IMR-90 (cell line): ENCODE data around the gene ACAD9. TPM values are rescaled to one million over a fixed set of nuclear protein-coding genes. Genes with fewer than 3 reads are reported as not detected.

Source experiments
- ATAC-seq: fragments of 200-7000 bp; cut with Tn5 transposase; 2 replicates; pipeline ENCODE4 v1.9.1; 2020; ENCODE audit warnings: low read depth, mild to moderate bottlenecking, moderate library complexity
- BruUV-seq: library from RNA; stranded (reverse); fragments of 400-500 nt; replicated peaks from 2 replicates; lab custom pipeline; 2021; lab: Mats Ljungman, UMichigan
- CTCF ChIA-PET: fragments of 300-600 bp; formaldehyde crosslinking; extraction: SDS; loops from one replicate; lab custom pipeline; 2021; ENCODE audit warnings: antibody characterized with exemption; lab: Yijun Ruan, JAX
- POLR2A ChIA-PET: fragments of 300-600 bp; sonication (Branson Sonifier 250); formaldehyde crosslinking; loops from one replicate; lab custom pipeline; 2022; ENCODE audit warnings: antibody characterized with exemption; ENCODE audit not compliant: unreplicated experiment; lab: Charles Lee
- DNase-seq: peaks from one replicate; pipeline ENCODE4 v3.0.0; 2013
- H2AFZ ChIP-seq: replicated peaks from 2 replicates; pipeline ENCODE3; 2013; ENCODE audit warnings: low read length, mild to moderate bottlenecking; ENCODE audit not compliant: poor library complexity
- H2AK5ac ChIP-seq: 2 replicates; pipeline ENCODE4 v1.6.1; 2013; ENCODE audit warnings: low read depth, low read length, inconsistent platforms
- H2AK9ac ChIP-seq: replicated peaks from 2 replicates; pipeline ENCODE3; 2013; ENCODE audit warnings: mild to moderate bottlenecking, low read depth, low read length, moderate library complexity; ENCODE audit not compliant: poor library complexity
- H2BK120ac ChIP-seq: 2 replicates; pipeline ENCODE4 v1.6.1; 2013; ENCODE audit warnings: low read depth, low read length, inconsistent platforms
- H2BK15ac ChIP-seq: 3 replicates; pipeline ENCODE4 v1.6.1; 2013; ENCODE audit warnings: low read depth, low read length, inconsistent platforms
- H2BK20ac ChIP-seq: 2 replicates; pipeline ENCODE4 v1.6.1; 2013; ENCODE audit warnings: low read depth, mild to moderate bottlenecking, inconsistent platforms, low read length, moderate library complexity
- H2BK5ac ChIP-seq: 2 replicates; pipeline ENCODE4 v1.6.1; 2013; ENCODE audit warnings: mild to moderate bottlenecking, low read depth, low read length, inconsistent platforms; ENCODE audit not compliant: poor library complexity, severe bottlenecking
- H3K14ac ChIP-seq: replicated peaks from 2 replicates; pipeline ENCODE4 v1.6.1; 2013; ENCODE audit warnings: low read depth, low read length, inconsistent platforms
- H3K18ac ChIP-seq: 2 replicates; pipeline ENCODE4 v1.6.1; 2013; ENCODE audit warnings: low read depth, low read length, control low read depth
- H3K23ac ChIP-seq: 2 replicates; pipeline ENCODE4 v1.6.1; 2013; ENCODE audit warnings: low read depth, low read length, inconsistent platforms
- H3K27ac ChIP-seq: 2 replicates; pipeline ENCODE4 v1.5.1; 2013; ENCODE audit warnings: mild to moderate bottlenecking, control low read depth, low read length; ENCODE audit not compliant: insufficient read depth
- H3K27me3 ChIP-seq: 2 replicates; pipeline ENCODE4 v1.6.1; 2013; ENCODE audit warnings: low read length; ENCODE audit not compliant: control insufficient read depth, insufficient read depth
- H3K36me3 ChIP-seq: 2 replicates; pipeline ENCODE4 v1.6.1; 2013; ENCODE audit warnings: low read length, mixed read lengths; ENCODE audit not compliant: control insufficient read depth, insufficient read depth
- H3K4ac ChIP-seq: 2 replicates; pipeline ENCODE4 v1.6.1; 2013; ENCODE audit warnings: low read depth, low read length, inconsistent platforms
- H3K4me1 ChIP-seq: 2 replicates; pipeline ENCODE4 v1.6.1; 2013; ENCODE audit warnings: low read length, mixed read lengths; ENCODE audit not compliant: control insufficient read depth, insufficient read depth
- H3K4me2 ChIP-seq: 2 replicates; pipeline ENCODE4 v1.6.1; 2013; ENCODE audit warnings: low read depth, mild to moderate bottlenecking, control low read depth, low read length, moderate library complexity
- H3K4me3 ChIP-seq: 2 replicates; pipeline ENCODE4 v1.5.1; 2013; ENCODE audit warnings: low read depth, mild to moderate bottlenecking, control low read depth, low read length, moderate library complexity; ENCODE audit not compliant: insufficient read depth
- H3K56ac ChIP-seq: 2 replicates; pipeline ENCODE4 v1.6.1; 2013; ENCODE audit warnings: low read length, inconsistent platforms; ENCODE audit not compliant: insufficient read depth; ENCODE audit errors: extremely low read depth
- H3K79me1 ChIP-seq, 2 experiments: 2 replicates each; pipeline ENCODE4 v1.6.1; 2013; ENCODE audit warnings: low read length in 2 of 2, inconsistent platforms in 1 of 2, low read depth in 1 of 2
- H3K9ac ChIP-seq: 2 replicates; pipeline ENCODE4 v1.6.1; 2013; ENCODE audit warnings: low read depth, low read length, control low read depth
- H3K9me1 ChIP-seq: 2 replicates; pipeline ENCODE4 v1.6.1; 2013; ENCODE audit warnings: low read length, inconsistent platforms; ENCODE audit not compliant: insufficient read depth
- H3K9me3 ChIP-seq: 2 replicates; pipeline ENCODE4 v1.6.1; 2013; ENCODE audit warnings: low read length; ENCODE audit not compliant: control insufficient read depth, insufficient read depth
- H4K20me1 ChIP-seq: 2 replicates; pipeline ENCODE4 v1.6.1; 2013; ENCODE audit warnings: low read length, inconsistent platforms; ENCODE audit not compliant: insufficient read depth
- H4K5ac ChIP-seq: 2 replicates; pipeline ENCODE4 v1.6.1; 2013; ENCODE audit warnings: mild to moderate bottlenecking, low read depth, low read length, control low read depth
- H4K8ac ChIP-seq, 2 experiments: 2 replicates each; pipeline ENCODE4 v1.6.1; 2013; ENCODE audit warnings: low read depth in 2 of 2, low read length in 2 of 2, control low read depth in 1 of 2, inconsistent platforms in 1 of 2
- H4K91ac ChIP-seq: 2 replicates; pipeline ENCODE4 v1.6.1; 2013; ENCODE audit warnings: low read depth, low read length, inconsistent platforms; ENCODE audit not compliant: insufficient read depth
- BHLHE40 ChIP-seq: fragments of 150-350 bp; IDR thresholded peaks from 2 replicates; pipeline ENCODE4 v1.6.1; 2016; ENCODE audit warnings: mild to moderate bottlenecking, low read depth, low read length
- CHD1 ChIP-seq: IDR thresholded peaks from 2 replicates; pipeline ENCODE4 v1.6.1; 2012; ENCODE audit warnings: low read depth, low read length, improper control_type of control experiment
- ELK1 ChIP-seq: fragments of 150-350 bp; IDR thresholded peaks from 2 replicates; pipeline ENCODE4 v1.6.1; 2016; ENCODE audit warnings: low read depth, mild to moderate bottlenecking, low read length, moderate library complexity, borderline replicate concordance
- FOS ChIP-seq: fragments of 150-350 bp; IDR thresholded peaks from 2 replicates; pipeline ENCODE4 v1.6.1; 2016; ENCODE audit warnings: low read depth, low read length
- MAFK ChIP-seq: IDR thresholded peaks from 2 replicates; pipeline ENCODE4 v1.6.1; 2012; ENCODE audit warnings: low read depth, low read length, improper control_type of control experiment
- MXI1 ChIP-seq: IDR thresholded peaks from 2 replicates; pipeline ENCODE4 v1.6.1; 2012; ENCODE audit warnings: low read depth, mild to moderate bottlenecking, low read length, moderate library complexity, borderline replicate concordance
- NFE2L2 ChIP-seq: fragments of 150-350 bp; IDR thresholded peaks from 2 replicates; pipeline ENCODE4 v1.6.1; 2016; ENCODE audit warnings: low read depth, mild to moderate bottlenecking, low read length
- POLR2A ChIP-seq: IDR thresholded peaks from 2 replicates; pipeline ENCODE4 v1.6.1; 2012; ENCODE audit warnings: mild to moderate bottlenecking, low read depth, low read length
- RCOR1 ChIP-seq: IDR thresholded peaks from 2 replicates; pipeline ENCODE4 v1.6.1; 2012; ENCODE audit warnings: mild to moderate bottlenecking, low read length, improper control_type of control experiment; ENCODE audit not compliant: insufficient replicate concordance
- RFX5 ChIP-seq: IDR thresholded peaks from 2 replicates; pipeline ENCODE4 v1.8.0; 2012; ENCODE audit warnings: low read depth, mild to moderate bottlenecking, low read length, moderate library complexity
- SMC3 ChIP-seq: fragments of 150-350 bp; IDR thresholded peaks from 2 replicates; pipeline ENCODE4 v1.6.1; 2016; ENCODE audit warnings: low read depth, mild to moderate bottlenecking, antibody characterized with exemption, low read length, moderate library complexity
- USF2 ChIP-seq: fragments of 150-350 bp; IDR thresholded peaks from 2 replicates; pipeline ENCODE4 v1.6.1; 2017; ENCODE audit warnings: mild to moderate bottlenecking, antibody characterized with exemption, low read length, low read depth
- WGBS, 2 experiments: methylation state at CpG; one replicate each; pipeline versions ENCODE4 v1.1.5 to v1.1.7; 2013; ENCODE audit warnings: missing lambda C conversion rate in 2 of 2; ENCODE audit not compliant: insufficient read length in 1 of 2; ENCODE audit errors: extremely low coverage in 2 of 2; 5-methylcytosine and 5-hydroxymethylcytosine counted together
- dilution Hi-C: fragments of 300-500 bp; cut with HindIII; formaldehyde crosslinking; loops from one replicate; pipeline ENCODE4 v1.14.3; 2018; ENCODE audit warnings: low sequenced_read_pairs; ENCODE audit not compliant: unreplicated experiment
- in situ Hi-C: fragments of 300-500 bp; cut with MboI; formaldehyde crosslinking; loops from 3 replicates; pipeline ENCODE4 v1.14.3; 2019; ENCODE audit warnings: low sequenced_read_pairs, inconsistent platforms, mixed read lengths
- intact Hi-C: fragments of 100-400 bp; cut with micrococcal nuclease; formaldehyde crosslinking; loops from 2 replicates; pipeline ENCODE4 v1.10.0; 2022
- polyA plus RNA-seq, 3 experiments: library from polyadenylated mRNA; depleted of rRNA; stranded (reverse); fragments of >200 nt; gene quantifications; 2 replicates each; pipeline ENCODE4 v1.2.3, GENCODE V29; 2012; ENCODE audit warnings: low replicate concordance in 1 of 3
- total RNA-seq: library from RNA; depleted of rRNA; stranded (reverse); fragments of >200 nt; gene quantifications from 2 replicates; pipeline ENCODE4 v1.2.3, GENCODE V29; 2012
- TF ChIP-seq, protein P1 (sequence below): conservative IDR thresholded peaks from 2 replicates; pipeline ENCODE4 v1.5.1; 2012; ENCODE audit warnings: mild to moderate bottlenecking, low read depth, low read length, improper control_type of control experiment

The ACAD9 gene
- total and polyA plus RNA-seq, 2 of the 4 experiments (the other 2 are of a cell fraction): 31.2 to 41.3 TPM

- Histone ChIP-seq H3K9me1 (no peaks in the 10 kb centered on the region), H3K27me3 (peaks cover 24% of the 10 kb centered on the region), H3K23ac (no peak overlapping the region), H3K18ac (no peak overlapping the region), H4K5ac (no peak overlapping the region), H2BK5ac (no peak overlapping the region), H3K9ac (no peak overlapping the region), H2BK20ac (no peak overlapping the region), H3K4me2 (no peak overlapping the region), H4K20me1 (no peaks in the 10 kb centered on the region), H3K4ac (no peak overlapping the region), H4K8ac (no peak overlapping the region), H3K27ac (no peak overlapping the region), H2BK15ac (no peak overlapping the region), H4K91ac (no peak overlapping the region), H3K9me3 (peaks cover 2% of the 10 kb centered on the region; the same call in 1 of the 2 replicates), H3K56ac (no peak overlapping the region), H3K79me1 (no peaks in the 10 kb centered on the region), H3K4me1 (no peaks in the 10 kb centered on the region), H2BK120ac (no peak overlapping the region), H3K4me3 (no peak overlapping the region), H2AK9ac (no peak overlapping the region), H2AFZ (no peak overlapping the region), H2AK5ac (no peak overlapping the region), H3K14ac (no peak overlapping the region), H3K36me3 (no peaks in the 10 kb centered on the region)
- TF ChIP-seq NFE2L2: no peak
- TF ChIP-seq RCOR1: no peak
- no peak for TF ChIP-seq CHD1
- no peak for TF ChIP-seq POLR2A
- no peak for TF ChIP-seq ELK1
- no peak for TF ChIP-seq MXI1
- TF ChIP-seq USF2: no peak
- no peak for TF ChIP-seq BHLHE40
- no peak for TF ChIP-seq RFX5
- TF ChIP-seq MAFK: no peak
- no peak for TF ChIP-seq FOS
- no peak for TF ChIP-seq SMC3
- TF ChIP-seq, protein P1, sequence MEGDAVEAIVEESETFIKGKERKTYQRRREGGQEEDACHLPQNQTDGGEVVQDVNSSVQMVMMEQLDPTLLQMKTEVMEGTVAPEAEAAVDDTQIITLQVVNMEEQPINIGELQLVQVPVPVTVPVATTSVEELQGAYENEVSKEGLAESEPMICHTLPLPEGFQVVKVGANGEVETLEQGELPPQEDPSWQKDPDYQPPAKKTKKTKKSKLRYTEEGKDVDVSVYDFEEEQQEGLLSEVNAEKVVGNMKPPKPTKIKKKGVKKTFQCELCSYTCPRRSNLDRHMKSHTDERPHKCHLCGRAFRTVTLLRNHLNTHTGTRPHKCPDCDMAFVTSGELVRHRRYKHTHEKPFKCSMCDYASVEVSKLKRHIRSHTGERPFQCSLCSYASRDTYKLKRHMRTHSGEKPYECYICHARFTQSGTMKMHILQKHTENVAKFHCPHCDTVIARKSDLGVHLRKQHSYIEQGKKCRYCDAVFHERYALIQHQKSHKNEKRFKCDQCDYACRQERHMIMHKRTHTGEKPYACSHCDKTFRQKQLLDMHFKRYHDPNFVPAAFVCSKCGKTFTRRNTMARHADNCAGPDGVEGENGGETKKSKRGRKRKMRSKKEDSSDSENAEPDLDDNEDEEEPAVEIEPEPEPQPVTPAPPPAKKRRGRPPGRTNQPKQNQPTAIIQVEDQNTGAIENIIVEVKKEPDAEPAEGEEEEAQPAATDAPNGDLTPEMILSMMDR: no peak
- in situ Hi-C loops (no loop called here), dilution Hi-C loops (no loop called here), intact Hi-C loops (no loop called here)
- DNase-seq (no peak), ATAC-seq (no peak)
- POLR2A ChIA-PET: no interaction called here
- BruUV-seq: no TSS peak
- WGBS, 2 experiments: no CpG with 5 or more reads among the region's 2 CpGs
- CTCF ChIA-PET: interaction anchor here (1.0 kb wide), 1 partner anchor 54 kb away, joined by 3 read pairs; no protein-coding TSS in a partner anchor
Measured at GRCh38 chr3:128933922-128934253, 54.5 kb downstream of the ACAD9 start.
